HG03460 (cell line): Measurements from ENCODE around the gene ANAPC5.

ENCODE experiments used
- ATAC-seq: cut with Tn5 transposase; IDR thresholded peaks from one replicate; pipeline ENCODE4 v1.9.1; 2021; ENCODE audit not compliant: unreplicated experiment

ANAPC5 gene

DNA sequence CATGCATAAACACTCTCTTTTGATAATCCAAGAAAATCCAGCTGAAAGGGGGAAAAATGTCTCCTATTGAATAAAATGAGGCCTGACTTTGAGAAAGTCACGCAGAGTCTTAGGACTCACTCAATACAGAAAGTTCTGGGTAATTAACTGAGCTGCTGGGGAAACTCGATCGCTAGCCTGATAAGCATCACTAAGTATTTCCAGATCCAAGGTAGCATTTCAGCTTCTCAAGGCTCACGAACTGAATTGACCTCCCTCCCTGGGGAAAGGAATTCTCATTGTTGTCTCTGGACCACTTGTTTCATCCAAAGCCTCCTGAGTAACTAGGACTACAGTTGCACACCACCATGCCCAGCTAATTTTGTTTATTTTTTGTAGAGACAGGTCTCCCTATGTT lies 13.8 kb upstream of the ANAPC5 start:
- no peak for ATAC-seq

GRCh38 chr12:121365416-121366062 lies 13.3 kb upstream of the ANAPC5 start:
- no peak for ATAC-seq

DNA sequence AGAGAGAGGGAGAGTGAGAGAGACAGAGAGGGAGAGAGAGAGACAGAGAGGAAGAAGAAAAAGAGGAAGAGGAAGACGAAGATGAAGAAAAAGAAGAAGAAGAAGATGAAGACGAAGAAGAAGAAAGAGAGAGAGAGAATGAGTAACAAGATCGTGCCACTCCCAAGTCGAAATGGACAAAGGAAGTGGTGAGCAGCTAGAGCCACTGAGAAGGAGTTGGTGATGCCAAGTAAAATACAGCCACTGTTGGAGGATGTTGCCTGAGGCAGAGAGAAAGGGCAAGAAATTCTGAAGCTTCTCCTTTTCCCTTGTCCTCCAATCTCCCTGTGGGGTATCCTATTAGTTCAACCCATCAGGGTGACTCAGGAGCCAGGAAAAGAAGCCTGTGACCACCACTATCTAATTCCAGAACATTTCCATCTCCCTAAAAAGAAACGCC lies 12.5 kb upstream of the ANAPC5 start:
- ATAC-seq = no peak

DNA sequence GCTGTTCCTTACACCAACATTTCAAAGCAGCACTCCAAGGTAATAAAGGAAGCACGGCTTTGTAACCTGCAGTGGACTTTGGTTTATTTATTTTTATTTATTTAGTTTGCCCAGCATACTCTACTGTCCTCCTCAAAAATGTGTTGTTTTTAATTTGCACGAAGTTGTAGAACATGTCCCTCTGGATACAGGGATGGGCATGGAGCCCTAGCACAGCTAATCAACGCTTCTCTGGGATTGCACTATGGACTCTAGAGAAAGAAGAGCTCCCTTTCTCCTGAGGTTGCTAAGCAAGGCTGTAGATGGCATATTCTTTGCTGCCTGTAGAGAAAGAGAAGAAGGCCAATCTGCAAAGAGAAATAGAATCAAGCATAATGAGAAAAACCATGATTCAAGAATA lies 5.9 kb upstream of the ANAPC5 start:
- ATAC-seq = no peak

- no peak for ATAC-seq
These were observed 5.1 kb upstream of the ANAPC5 start for GRCh38 chr12:121357331-121357730.

DNA sequence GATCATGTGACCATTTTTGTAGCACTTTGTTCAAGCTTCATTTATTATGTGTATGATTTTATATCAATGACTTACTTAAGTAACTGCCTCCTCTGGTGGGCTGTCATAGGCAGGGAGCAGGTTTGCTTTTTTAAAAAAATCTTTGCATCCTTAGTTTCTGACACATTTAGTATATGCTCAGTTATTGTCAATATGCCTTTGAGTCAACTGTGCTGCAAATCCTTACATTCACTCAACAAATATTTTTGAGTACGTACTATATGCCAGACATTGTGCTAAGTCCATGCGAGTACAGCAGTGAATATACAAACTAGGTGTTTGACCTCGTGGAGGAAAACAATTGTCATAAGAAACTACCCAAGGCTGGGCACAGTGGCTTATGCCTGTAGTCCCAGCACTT lies 4.4 kb upstream of the ANAPC5 start:
- ATAC-seq = no peak

GRCh38 chr12:121355818-121356217 lies 3.6 kb upstream of the ANAPC5 start:
- no peak for ATAC-seq

- no peak for ATAC-seq
These were observed 439 bp upstream of the ANAPC5 start for GRCh38 chr12:121352682-121353018.

DNA sequence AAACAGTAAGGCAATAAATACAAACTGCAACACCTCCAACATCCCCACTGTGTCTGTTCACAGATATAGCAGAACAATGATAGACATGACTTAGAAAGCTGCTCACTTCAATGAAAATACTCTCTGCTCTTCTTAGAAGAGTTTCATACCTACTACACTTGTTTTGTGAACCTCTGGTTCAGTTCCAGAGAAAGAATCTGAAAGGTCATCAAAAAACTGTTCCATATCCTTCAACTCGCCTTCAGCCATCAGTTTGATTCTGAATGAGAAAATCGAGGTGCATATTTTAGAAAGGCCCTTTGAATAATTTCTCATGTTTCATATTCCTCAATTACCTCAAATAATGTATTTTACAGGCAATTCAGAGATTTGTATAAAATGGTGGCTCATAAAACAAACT lies 5.5 kb downstream of the ANAPC5 start:
- no peak for ATAC-seq

DNA sequence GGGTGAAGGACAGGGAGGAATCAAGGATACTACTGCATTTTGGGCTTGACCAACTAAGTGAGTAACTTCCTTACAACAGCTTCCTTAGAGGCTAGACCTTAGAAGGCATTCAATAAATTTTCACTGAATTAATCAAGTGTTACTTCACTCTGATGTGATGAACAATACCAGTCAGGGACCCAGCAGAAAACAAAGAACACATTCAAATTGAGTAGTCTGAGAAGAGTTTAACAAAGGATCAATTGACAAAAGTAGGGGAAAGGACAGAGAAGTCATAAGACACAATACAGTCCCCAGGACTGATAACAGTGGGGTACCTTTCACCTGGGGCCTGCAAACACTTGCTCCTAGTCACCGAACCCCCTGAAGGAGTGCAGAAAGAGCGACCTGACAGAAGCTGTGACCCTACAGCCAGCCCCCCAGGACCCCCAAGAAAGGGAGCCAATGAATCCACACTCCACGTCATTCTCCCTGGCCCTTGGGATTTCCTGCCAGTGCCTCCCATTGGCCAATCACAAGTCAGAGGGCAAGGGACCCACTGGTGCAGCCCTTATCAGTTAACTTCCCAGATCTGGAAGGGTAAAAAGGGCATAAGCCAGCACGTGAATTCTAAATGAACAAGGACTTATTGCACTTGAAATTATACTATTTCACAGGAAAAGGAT lies 6.9 kb downstream of the ANAPC5 start:
- no peak for ATAC-seq

DNA sequence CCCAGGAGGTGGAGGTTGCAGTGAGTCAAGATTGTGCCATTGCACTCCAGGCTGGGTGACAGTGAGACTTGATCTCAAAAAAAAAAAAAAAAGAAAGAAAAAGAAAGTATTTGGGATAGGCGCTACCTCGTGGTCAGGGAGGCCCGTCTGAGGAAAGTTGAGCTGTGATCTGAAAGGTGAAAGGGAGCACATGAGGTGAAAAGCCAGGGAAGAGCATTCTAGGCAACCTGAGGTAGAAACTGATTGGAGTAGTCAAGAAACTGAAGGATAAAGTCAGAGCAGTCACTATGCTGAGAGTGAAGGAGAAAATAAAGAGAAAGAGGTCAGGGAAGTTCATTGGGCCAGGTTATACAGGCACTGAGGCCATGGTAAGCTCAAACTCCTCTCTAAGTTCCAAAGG lies 7.7 kb downstream of the ANAPC5 start:
- ATAC-seq = no peak

- ATAC-seq = no peak
These were observed 14.8 kb downstream of the ANAPC5 start for GRCh38 chr12:121337416-121337815.

GRCh38 chr12:121334513-121335343 lies 17.5 kb downstream of the ANAPC5 start:
- no peak for ATAC-seq

DNA sequence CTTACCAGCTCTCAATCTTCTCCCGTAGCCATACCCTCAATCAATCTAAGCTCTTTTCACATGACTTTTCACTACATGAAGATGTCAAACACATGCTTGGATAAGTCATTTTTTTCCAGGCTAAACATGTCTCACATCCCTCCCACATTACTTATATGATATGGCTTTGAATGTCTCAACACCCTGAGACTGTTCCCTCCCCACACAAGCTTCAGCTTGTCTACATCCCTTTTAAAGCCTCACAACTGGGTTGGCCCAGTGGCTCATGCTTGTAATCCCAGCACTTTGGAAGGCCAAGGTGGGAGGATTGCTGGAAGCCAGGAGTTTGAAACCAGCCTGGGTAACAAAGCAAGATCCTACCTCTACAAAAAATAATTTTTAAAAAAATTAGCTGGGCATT lies 18.5 kb downstream of the ANAPC5 start:
- ATAC-seq = no peak

GRCh38 chr12:121331248-121331647 lies 21.0 kb downstream of the ANAPC5 start:
- no peak for ATAC-seq

GRCh38 chr12:121330692-121331091 lies 21.5 kb downstream of the ANAPC5 start:
- ATAC-seq = no peak

DNA sequence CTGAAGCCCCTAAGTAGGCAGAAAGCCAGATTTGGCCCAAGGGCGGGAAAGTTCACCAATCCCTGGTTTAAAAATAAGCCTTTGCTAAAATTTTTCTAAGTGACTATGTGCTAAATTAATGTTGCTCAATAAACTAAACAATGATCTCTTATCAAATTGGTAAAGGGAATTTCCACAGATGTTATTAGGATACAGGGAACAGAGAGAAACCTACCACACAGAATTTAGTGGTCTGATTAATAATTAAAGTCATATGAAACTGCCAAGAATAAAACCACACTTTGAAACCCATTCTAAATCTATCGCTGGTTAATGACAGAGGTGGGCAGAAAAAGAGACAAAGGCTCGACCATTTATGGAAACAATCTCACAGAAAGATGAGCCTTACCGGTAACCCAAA lies 22.0 kb downstream of the ANAPC5 start:
- ATAC-seq = no peak

GRCh38 chr12:121328620-121329019 lies 23.6 kb downstream of the ANAPC5 start:
- ATAC-seq = no peak

DNA sequence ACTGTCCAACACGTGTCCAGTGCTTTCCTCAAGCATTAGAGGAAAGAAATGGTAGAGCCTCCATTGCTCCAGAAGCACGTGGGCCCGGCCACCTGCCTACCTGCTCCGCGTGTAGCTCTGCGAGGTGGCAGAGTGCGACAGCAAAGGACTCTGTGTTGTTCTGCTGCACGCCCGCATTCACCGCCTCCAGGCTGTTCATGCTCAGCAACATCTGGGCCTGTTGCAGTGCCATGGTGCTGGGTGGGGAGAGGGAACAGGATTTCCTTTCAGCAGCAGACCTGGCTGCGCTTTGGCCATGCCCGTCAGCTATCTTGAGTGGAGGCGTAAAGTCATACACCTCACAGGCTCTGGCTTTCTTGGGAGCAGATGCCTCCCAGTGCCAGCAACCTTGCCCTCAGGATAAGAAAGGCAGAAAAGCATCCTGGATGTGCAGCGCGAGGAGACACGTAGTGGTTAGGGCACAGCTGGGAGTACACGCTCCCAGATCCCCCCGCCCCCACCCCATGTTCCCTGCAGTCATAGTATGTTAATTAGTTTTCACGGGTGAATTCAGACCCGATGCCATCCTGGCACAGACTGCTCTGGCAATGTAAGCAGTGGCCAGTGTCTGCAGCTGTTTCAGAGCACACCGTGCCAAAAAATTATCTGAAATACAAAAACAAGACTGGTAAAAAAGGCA lies 25.1 kb downstream of the ANAPC5 start:
- ATAC-seq = no peak

DNA sequence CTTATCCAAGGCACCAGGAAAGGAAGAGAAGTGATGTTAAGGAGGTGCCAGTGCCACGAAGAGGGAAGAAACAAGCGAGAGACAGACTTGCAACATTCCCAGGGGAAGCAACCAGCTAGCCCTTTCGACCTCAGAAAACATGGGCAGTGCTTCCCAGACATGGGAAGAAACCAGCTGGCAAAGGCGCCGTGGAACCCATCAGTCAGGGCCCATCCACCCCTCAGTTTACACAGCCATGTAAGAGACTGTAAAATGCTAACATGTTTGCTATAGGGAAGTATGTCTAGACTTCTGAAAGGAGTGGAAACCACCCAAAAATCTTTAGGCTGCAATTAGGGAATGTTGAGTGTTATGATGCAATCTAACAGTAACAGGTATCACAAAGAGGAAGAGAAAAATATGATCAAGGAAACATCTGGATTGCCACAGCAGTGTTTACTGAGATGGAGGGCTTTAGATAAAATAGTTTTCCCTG lies 26.3 kb downstream of the ANAPC5 start:
- ATAC-seq = no peak

DNA sequence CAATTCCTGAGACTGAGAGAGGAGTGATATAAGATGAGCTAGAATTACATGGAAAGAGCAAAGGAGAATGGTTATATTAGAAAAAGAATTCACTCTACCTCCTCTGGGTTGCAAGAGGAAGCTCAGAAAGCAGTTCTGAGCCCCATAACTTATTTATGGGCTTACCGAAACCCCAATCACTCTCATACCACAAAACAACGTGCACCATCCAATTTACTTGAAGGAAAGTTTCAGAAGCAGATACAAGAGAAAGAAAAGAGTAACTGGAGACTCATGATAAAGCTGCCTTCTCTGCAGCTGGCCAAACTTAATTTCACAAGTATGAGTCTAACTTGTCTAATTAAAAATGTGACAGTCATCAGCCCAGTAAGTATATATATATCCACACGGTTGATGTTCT lies 28.3 kb downstream of the ANAPC5 start:
- no peak for ATAC-seq
